Vagina (tissue), 2 donors: Measurements from ENCODE around the gene TMEM74B.

Experiments
- POLR2A ChIP-seq, 2 donors: fragments of 450-650 bp; IDR thresholded peaks; one replicate each; pipeline ENCODE4 v1.6.1; 2017; ENCODE audit warnings: antibody characterized with exemption in 2 of 2, mild to moderate bottlenecking in 2 of 2, moderate library complexity in 2 of 2
- POLR2AphosphoS5 ChIP-seq, 2 donors: sonication (generic); formaldehyde crosslinking; IDR thresholded peaks; one replicate each; pipeline ENCODE4 v1.9.0; 2017; ENCODE audit warnings: antibody characterized with exemption in 2 of 2, mild to moderate bottlenecking in 2 of 2, low read depth in 1 of 2; ENCODE audit not compliant: insufficient read depth in 1 of 2
- TF ChIP-seq, protein P1 (sequence below), 3 experiments: fragments of 450-650 bp in 2 of 3; fragments of 200-600 bp in 1 of 3; sonication (generic) in 1 of 3; IDR thresholded peaks; one replicate each; pipeline ENCODE4 v1.5.1; 2017 to 2019; ENCODE audit warnings: antibody characterized with exemption in 3 of 3, mild to moderate bottlenecking in 2 of 3, moderate library complexity in 2 of 3

- TF ChIP-seq, protein P1, sequence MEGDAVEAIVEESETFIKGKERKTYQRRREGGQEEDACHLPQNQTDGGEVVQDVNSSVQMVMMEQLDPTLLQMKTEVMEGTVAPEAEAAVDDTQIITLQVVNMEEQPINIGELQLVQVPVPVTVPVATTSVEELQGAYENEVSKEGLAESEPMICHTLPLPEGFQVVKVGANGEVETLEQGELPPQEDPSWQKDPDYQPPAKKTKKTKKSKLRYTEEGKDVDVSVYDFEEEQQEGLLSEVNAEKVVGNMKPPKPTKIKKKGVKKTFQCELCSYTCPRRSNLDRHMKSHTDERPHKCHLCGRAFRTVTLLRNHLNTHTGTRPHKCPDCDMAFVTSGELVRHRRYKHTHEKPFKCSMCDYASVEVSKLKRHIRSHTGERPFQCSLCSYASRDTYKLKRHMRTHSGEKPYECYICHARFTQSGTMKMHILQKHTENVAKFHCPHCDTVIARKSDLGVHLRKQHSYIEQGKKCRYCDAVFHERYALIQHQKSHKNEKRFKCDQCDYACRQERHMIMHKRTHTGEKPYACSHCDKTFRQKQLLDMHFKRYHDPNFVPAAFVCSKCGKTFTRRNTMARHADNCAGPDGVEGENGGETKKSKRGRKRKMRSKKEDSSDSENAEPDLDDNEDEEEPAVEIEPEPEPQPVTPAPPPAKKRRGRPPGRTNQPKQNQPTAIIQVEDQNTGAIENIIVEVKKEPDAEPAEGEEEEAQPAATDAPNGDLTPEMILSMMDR (IDR thresholded peaks at IDR 0.05) = no peak
- TF ChIP-seq POLR2A (IDR thresholded peaks at IDR 0.05) (no peak), POLR2AphosphoS5 (IDR thresholded peaks at IDR 0.05; ENCODE audit: insufficient read depth in 1 of 2, low read depth in 1 of 2) (no peak)
These were observed 19.3 kb upstream of the TMEM74B start for GRCh38 chr20:1204113-1204512.
